Renal pelvis (tissue), 4 donors: ENCODE measurements around the gene ACTL9. TPM values are rescaled to one million over a fixed set of nuclear protein-coding genes. Genes with fewer than 3 reads are reported as not detected.

Source experiments
- DNase-seq: peaks from one replicate; pipeline ENCODE4 v3.0.0-alpha.2; 2013
- polyA plus RNA-seq, 3 donors: library from polyadenylated mRNA; unstranded; fragments of 120-200 nt; gene quantifications; one replicate each; pipeline ENCODE4 v1.2.1, GENCODE V29; 2013; ENCODE audit not compliant: insufficient read length in 3 of 3

ACTL9 gene
- polyA plus RNA-seq, 3 donors = not detected

- DNase-seq = no peak
These were observed 9.7 kb downstream of the ACTL9 start for GRCh38 chr19:8688930-8689329.

GRCh38 chr19:8686549-8686948 lies 12.0 kb downstream of the ACTL9 start:
- DNase-seq = no peak

- no peak for DNase-seq
These were observed 14.3 kb downstream of the ACTL9 start for GRCh38 chr19:8684001-8684902.

GRCh38 chr19:8682931-8683330 lies 15.7 kb downstream of the ACTL9 start:
- no peak for DNase-seq

GRCh38 chr19:8682472-8682871 lies 16.1 kb downstream of the ACTL9 start:
- no peak for DNase-seq

- DNase-seq = no peak
These were observed 17.1 kb downstream of the ACTL9 start for GRCh38 chr19:8681345-8682029.

- no peak for DNase-seq
These were observed 17.8 kb downstream of the ACTL9 start for GRCh38 chr19:8680676-8681344.

GRCh38 chr19:8678244-8678807 lies 20.3 kb downstream of the ACTL9 start:
- no peak for DNase-seq

- no peak for DNase-seq
These were observed 23.5 kb downstream of the ACTL9 start for GRCh38 chr19:8675066-8675465.

GRCh38 chr19:8673276-8673891 lies 25.2 kb downstream of the ACTL9 start:
- no peak for DNase-seq

GRCh38 chr19:8666814-8667405 lies 31.7 kb downstream of the ACTL9 start:
- no peak for DNase-seq

- DNase-seq = no peak
These were observed 33.0 kb downstream of the ACTL9 start for GRCh38 chr19:8665468-8666213.

- DNase-seq = no peak
These were observed 33.9 kb downstream of the ACTL9 start for GRCh38 chr19:8664671-8665057.

- no peak for DNase-seq
These were observed 34.5 kb downstream of the ACTL9 start for GRCh38 chr19:8663920-8664670.

GRCh38 chr19:8662263-8662662 lies 36.3 kb downstream of the ACTL9 start:
- DNase-seq = no peak

GRCh38 chr19:8659905-8660304 lies 38.7 kb downstream of the ACTL9 start:
- no peak for DNase-seq

GRCh38 chr19:8657869-8658268 lies 40.7 kb downstream of the ACTL9 start:
- no peak for DNase-seq

- DNase-seq = no peak
These were observed 43.3 kb downstream of the ACTL9 start for GRCh38 chr19:8655340-8655709.

GRCh38 chr19:8654591-8655339 lies 43.8 kb downstream of the ACTL9 start:
- DNase-seq = peak; percentile 33
